HK-2 (cell line): ENCODE measurements around the gene PRSS33.

Source experiments
- DNase-seq: peaks from one replicate; pipeline ENCODE4 v3.0.0-alpha.2; 2018; ENCODE audit not compliant: unreplicated experiment

The PRSS33 gene

GRCh38 chr16:2820836-2821486, 33.6 kb upstream of the PRSS33 start:
- DNase-seq = no peak

- no peak for DNase-seq
These were observed 32.8 kb upstream of the PRSS33 start for GRCh38 chr16:2819939-2820835.

GRCh38 chr16:2819179-2819938, 32.0 kb upstream of the PRSS33 start:
- no peak for DNase-seq

- DNase-seq = no peak
These were observed 31.0 kb upstream of the PRSS33 start for GRCh38 chr16:2818272-2818876.

- DNase-seq = no peak
These were observed 30.2 kb upstream of the PRSS33 start for GRCh38 chr16:2817340-2818271.

GRCh38 chr16:2816751-2817339, 29.5 kb upstream of the PRSS33 start, which contains the start of gene PRSS21:
PRSS21 (plus strand) TSS chr16:2817237; CDS start chr16:2817269, 32 bp downstream.
- DNase-seq = no peak

- DNase-seq = no peak
These were observed 28.0 kb upstream of the PRSS33 start for GRCh38 chr16:2815299-2815771.

- DNase-seq = no peak
These were observed 27.4 kb upstream of the PRSS33 start for GRCh38 chr16:2814551-2815298.

- no peak for DNase-seq
These were observed 26.4 kb upstream of the PRSS33 start for GRCh38 chr16:2813771-2814221.

GRCh38 chr16:2811703-2812471, 24.5 kb upstream of the PRSS33 start:
- DNase-seq = no peak

- no peak for DNase-seq
These were observed 23.3 kb upstream of the PRSS33 start for GRCh38 chr16:2810651-2811050.

- DNase-seq = no peak
These were observed 21.9 kb upstream of the PRSS33 start for GRCh38 chr16:2809149-2809760.

GRCh38 chr16:2808181-2808580, 20.8 kb upstream of the PRSS33 start:
- no peak for DNase-seq

- no peak for DNase-seq
These were observed 18.9 kb upstream of the PRSS33 start for GRCh38 chr16:2806286-2806685.

GRCh38 chr16:2804728-2805127, 17.4 kb upstream of the PRSS33 start:
- no peak for DNase-seq

GRCh38 chr16:2803545-2804195, 16.3 kb upstream of the PRSS33 start:
- no peak for DNase-seq

- no peak for DNase-seq
These were observed 12.5 kb upstream of the PRSS33 start for GRCh38 chr16:2799859-2800226.
